ENCODE data around the gene LRRC7.

DNA sequence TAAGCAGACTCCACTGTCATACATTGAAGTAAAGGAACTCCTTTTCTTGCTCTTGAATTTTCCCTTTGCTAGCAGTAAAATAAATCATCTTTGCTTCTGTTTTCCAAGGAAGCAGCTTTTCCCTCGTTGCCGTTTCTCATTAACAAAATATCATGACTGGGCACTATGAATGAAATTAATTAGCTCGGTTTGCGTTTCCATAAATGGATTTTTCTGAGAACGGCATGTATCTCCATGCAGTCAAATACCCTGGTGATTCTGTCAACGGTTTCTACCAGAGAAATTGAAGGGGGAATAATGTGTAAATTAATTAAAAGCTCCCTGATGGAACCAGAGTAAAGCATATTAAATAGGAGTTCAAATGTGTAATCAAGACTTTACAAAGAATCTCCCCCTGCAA, 372.5 kb downstream of the LRRC7 start:
- TF ChIP-seq, protein P1, sequence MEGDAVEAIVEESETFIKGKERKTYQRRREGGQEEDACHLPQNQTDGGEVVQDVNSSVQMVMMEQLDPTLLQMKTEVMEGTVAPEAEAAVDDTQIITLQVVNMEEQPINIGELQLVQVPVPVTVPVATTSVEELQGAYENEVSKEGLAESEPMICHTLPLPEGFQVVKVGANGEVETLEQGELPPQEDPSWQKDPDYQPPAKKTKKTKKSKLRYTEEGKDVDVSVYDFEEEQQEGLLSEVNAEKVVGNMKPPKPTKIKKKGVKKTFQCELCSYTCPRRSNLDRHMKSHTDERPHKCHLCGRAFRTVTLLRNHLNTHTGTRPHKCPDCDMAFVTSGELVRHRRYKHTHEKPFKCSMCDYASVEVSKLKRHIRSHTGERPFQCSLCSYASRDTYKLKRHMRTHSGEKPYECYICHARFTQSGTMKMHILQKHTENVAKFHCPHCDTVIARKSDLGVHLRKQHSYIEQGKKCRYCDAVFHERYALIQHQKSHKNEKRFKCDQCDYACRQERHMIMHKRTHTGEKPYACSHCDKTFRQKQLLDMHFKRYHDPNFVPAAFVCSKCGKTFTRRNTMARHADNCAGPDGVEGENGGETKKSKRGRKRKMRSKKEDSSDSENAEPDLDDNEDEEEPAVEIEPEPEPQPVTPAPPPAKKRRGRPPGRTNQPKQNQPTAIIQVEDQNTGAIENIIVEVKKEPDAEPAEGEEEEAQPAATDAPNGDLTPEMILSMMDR (IDR thresholded peaks at IDR 0.05) = no peak
- no peak for TF ChIP-seq POLR2A (IDR thresholded peaks at IDR 0.05)
